Liver (tissue), 9 donors: Measurements from ENCODE around the gene WDR90. TPM values are rescaled to one million over a fixed set of nuclear protein-coding genes. Genes with fewer than 3 reads are reported as not detected.

Experiments used
- DNase-seq: peaks from one replicate; pipeline ENCODE4 v3.0.0-alpha.2; 2017; ENCODE audit warnings: low spot score
- H3K27ac ChIP-seq, 2 donors: one replicate each; pipeline ENCODE4 v1.7.0; 2013; ENCODE audit warnings: inconsistent platforms in 2 of 2, low read length in 2 of 2, control low read depth in 1 of 2, low read depth in 1 of 2, mild to moderate bottlenecking in 1 of 2
- H3K27me3 ChIP-seq, 4 donors: one replicate each; pipeline versions ENCODE4 v1.6.1 to v1.7.0; 2013; ENCODE audit warnings: low read length in 3 of 4, inconsistent platforms in 1 of 4, mild to moderate bottlenecking in 1 of 4, moderate library complexity in 1 of 4; ENCODE audit not compliant: control insufficient read depth in 4 of 4, insufficient read depth in 4 of 4
- H3K36me3 ChIP-seq, 4 donors: one replicate each; pipeline versions ENCODE4 v1.6.1 to v1.7.0; 2013; ENCODE audit warnings: low read length in 3 of 4, mild to moderate bottlenecking in 3 of 4, low read depth in 1 of 4, moderate library complexity in 1 of 4; ENCODE audit not compliant: control insufficient read depth in 4 of 4, insufficient read depth in 3 of 4
- H3K4me1 ChIP-seq, 4 donors: one replicate each; pipeline versions ENCODE4 v1.6.1 to v1.7.0; 2013; ENCODE audit warnings: low read length in 3 of 4, mild to moderate bottlenecking in 3 of 4, moderate library complexity in 1 of 4; ENCODE audit not compliant: control insufficient read depth in 4 of 4, insufficient read depth in 4 of 4
- H3K4me3 ChIP-seq, 3 donors: one replicate each; pipeline versions ENCODE4 v1.6.1 to v1.7.0; 2013; ENCODE audit warnings: low read length in 3 of 3, control low read depth in 1 of 3, low read depth in 1 of 3, mild to moderate bottlenecking in 1 of 3
- H3K9ac ChIP-seq, 2 donors: one replicate each; pipeline ENCODE4 v1.7.0; 2013; ENCODE audit warnings: low read length in 2 of 2, mild to moderate bottlenecking in 2 of 2, moderate library complexity in 2 of 2, control low read depth in 1 of 2, low read depth in 1 of 2
- H3K9me3 ChIP-seq, 4 donors: one replicate each; pipeline versions ENCODE4 v1.6.1 to v1.7.0; 2013; ENCODE audit warnings: low read length in 3 of 4; ENCODE audit not compliant: control insufficient read depth in 4 of 4
- ATF3 ChIP-seq: IDR thresholded peaks from 2 replicates; pipeline ENCODE4 v1.6.1; 2016; ENCODE audit warnings: antibody characterized with exemption
- CTCF ChIP-seq: fragments of 150-350 bp; IDR thresholded peaks from 2 replicates; pipeline ENCODE4 v1.5.1; 2017; ENCODE audit warnings: improper control_type of control experiment, low read depth, low read length; ENCODE audit not compliant: missing input control
- FOXA2 ChIP-seq: IDR thresholded peaks from 2 replicates; pipeline ENCODE4 v1.6.1; 2016; ENCODE audit warnings: antibody characterized with exemption
- GABPA ChIP-seq, 2 donors: IDR thresholded peaks in 1 of 2; conservative IDR thresholded peaks in 1 of 2; 2 replicates each; pipeline ENCODE4 v1.6.1; 2016; ENCODE audit warnings: antibody characterized with exemption in 2 of 2, mild to moderate bottlenecking in 1 of 2, moderate library complexity in 1 of 2
- HNF4A ChIP-seq, 2 donors: conservative IDR thresholded peaks; 2 replicates each; pipeline ENCODE4 v1.6.1; 2016; ENCODE audit warnings: antibody characterized with exemption in 2 of 2, mild to moderate bottlenecking in 2 of 2
- HNF4G ChIP-seq: IDR thresholded peaks from 2 replicates; pipeline ENCODE4 v1.6.1; 2016; ENCODE audit warnings: antibody characterized with exemption
- MAX ChIP-seq: IDR thresholded peaks from 2 replicates; pipeline ENCODE4 v1.6.1; 2016; ENCODE audit warnings: antibody characterized with exemption
- NR2F2 ChIP-seq: IDR thresholded peaks from 2 replicates; pipeline ENCODE4 v1.6.1; 2016; ENCODE audit warnings: antibody characterized with exemption
- RAD21 ChIP-seq, 2 donors: IDR thresholded peaks; 2 replicates each; pipeline ENCODE4 v1.6.1; 2016; ENCODE audit warnings: antibody characterized with exemption in 2 of 2, mild to moderate bottlenecking in 2 of 2
- REST ChIP-seq: IDR thresholded peaks from 2 replicates; pipeline ENCODE4 v1.6.1; 2016; ENCODE audit warnings: antibody characterized with exemption, mild to moderate bottlenecking
- RXRA ChIP-seq, 2 donors: IDR thresholded peaks; 2 replicates each; pipeline ENCODE4 v1.6.1; 2017 to 2018; ENCODE audit warnings: antibody characterized with exemption in 2 of 2, mild to moderate bottlenecking in 1 of 2
- ZBTB33 ChIP-seq: IDR thresholded peaks from 2 replicates; pipeline ENCODE4 v1.6.1; 2016; ENCODE audit warnings: antibody characterized with exemption
- WGBS: extraction: QIAGEN DNeasy Blood & Tissue Kit; methylation state at CpG from one replicate; pipeline ENCODE4 v1.1.7; 2013; 5-methylcytosine and 5-hydroxymethylcytosine counted together
- polyA plus RNA-seq, 2 donors: library from polyadenylated mRNA; stranded (reverse) in 1 of 2; unstranded in 1 of 2; fragments of 200-250 nt in 1 of 2; fragments of >200 nt in 1 of 2; fragmentation: Nextera tagmentation in 1 of 2; extraction: Ambion mirVana in 1 of 2; gene quantifications; one replicate each; pipeline versions ENCODE4 v1.2.1 to v1.2.3, GENCODE V29; 2013 to 2015
- total RNA-seq, 2 donors: library from RNA; depleted of rRNA; stranded (reverse); fragments of >200 nt; gene quantifications; one replicate each; pipeline ENCODE4 v1.2.3, GENCODE V29; 2014
- donor health status: healthy.
- donor health status: healthy.
- donor health status: healthy.
- donor health status: healthy.
- donor health status: healthy.

The WDR90 gene
- total and polyA plus RNA-seq, 4 donors: 4.7 to 13.4 (median 7.9) TPM

GRCh38 chr16:638034-638543 is 11.1 kb upstream of the WDR90 start (continued):
- no peak for TF ChIP-seq GABPA (IDR thresholded peaks at IDR 0.05 in 1 of 2, conservative IDR thresholded peaks at IDR 0.05 in 1 of 2)
- TF ChIP-seq HNF4G: no peak
- TF ChIP-seq RAD21 (IDR thresholded peaks at IDR 0.05): no peak
- no peak for TF ChIP-seq REST
- no peak for TF ChIP-seq RXRA (IDR thresholded peaks at IDR 0.05)

GRCh38 chr16:638836-639235 is 10.3 kb upstream of the WDR90 start:
- no peak overlapping the region for H3K4me3 ChIP-seq
- peaks cover 0 to 2% (median 0%) of the 10 kb centered on the region in 4 donors for H3K36me3 ChIP-seq
- no peak overlapping the region for H3K27ac ChIP-seq
- WGBS: 91% methylated on average over 9 of the region's 9 CpGs
- no peaks in the 10 kb centered on the region for H3K9me3 ChIP-seq
- no peak overlapping the region for H3K9ac ChIP-seq
- no peak for DNase-seq
- peaks cover 13 to 54% (median 28%) of the 10 kb centered on the region in 4 donors for H3K4me1 ChIP-seq
- H3K27me3 ChIP-seq: no peaks in the 10 kb centered on the region
- no peak for TF ChIP-seq GABPA (IDR thresholded peaks at IDR 0.05 in 1 of 2, conservative IDR thresholded peaks at IDR 0.05 in 1 of 2)
- TF ChIP-seq MAX: no peak
- TF ChIP-seq CTCF: no peak
- TF ChIP-seq FOXA2: no peak
- no peak for TF ChIP-seq NR2F2
- no peak for TF ChIP-seq RAD21 (IDR thresholded peaks at IDR 0.05)
- no peak for TF ChIP-seq ATF3
- no peak for TF ChIP-seq HNF4A (conservative IDR thresholded peaks at IDR 0.05)
- TF ChIP-seq REST: no peak
- no peak for TF ChIP-seq ZBTB33
